WTC11 (cell line): ENCODE data around the gene CDH13.

ENCODE experiments used
- CREB1 ChIP-seq: sonication (generic); formaldehyde crosslinking; IDR thresholded peaks from 2 replicates; pipeline ENCODE4 v1.8.0; 2023; ENCODE audit warnings: mild to moderate bottlenecking, missing genetic modification reagents
- CTCF ChIP-seq: fragments of 200-600 bp; IDR thresholded peaks from 2 replicates; pipeline ENCODE4 v1.8.0; 2022; ENCODE audit warnings: antibody characterized with exemption
- E2F1 ChIP-seq: sonication (generic); formaldehyde crosslinking; IDR thresholded peaks from 2 replicates; pipeline ENCODE4 v1.8.0; 2022; ENCODE audit warnings: mild to moderate bottlenecking, missing genetic modification reagents
- ESRRA ChIP-seq: sonication (generic); formaldehyde crosslinking; IDR thresholded peaks from 2 replicates; pipeline ENCODE4 v1.8.1; 2022; ENCODE audit warnings: mild to moderate bottlenecking, missing genetic modification reagents, borderline replicate concordance
- IRF1 ChIP-seq: sonication (generic); formaldehyde crosslinking; IDR thresholded peaks from 2 replicates; pipeline ENCODE4 v1.8.0; 2023; ENCODE audit warnings: missing genetic modification reagents
- IRF2 ChIP-seq: sonication (generic); formaldehyde crosslinking; IDR thresholded peaks from 2 replicates; pipeline ENCODE4 v1.8.0; 2022; ENCODE audit warnings: low read depth, missing genetic modification reagents, borderline replicate concordance
- JUN ChIP-seq: sonication (generic); formaldehyde crosslinking; IDR thresholded peaks from 2 replicates; pipeline ENCODE4 v1.8.0; 2023; ENCODE audit warnings: mild to moderate bottlenecking, missing genetic modification reagents
- MXD4 ChIP-seq: fragments of 250-450 bp; sonication (Bioruptor Pico); IDR thresholded peaks from 2 replicates; pipeline ENCODE4 v1.8.0; 2021; ENCODE audit warnings: mild to moderate bottlenecking, moderate library complexity, borderline replicate concordance
- PRDM15 ChIP-seq: sonication (generic); formaldehyde crosslinking; IDR thresholded peaks from 2 replicates; pipeline ENCODE4 v1.8.0; 2022; ENCODE audit warnings: missing genetic modification reagents
- RELA ChIP-seq: sonication (generic); formaldehyde crosslinking; IDR thresholded peaks from 2 replicates; pipeline ENCODE4 v1.8.1; 2022; ENCODE audit warnings: missing genetic modification reagents, mild to moderate bottlenecking, borderline replicate concordance

- TF ChIP-seq CREB1 (CRISPR knock-in tag) (no peak), RELA (CRISPR knock-in tag) (no peak), PRDM15 (no peak), IRF2 (CRISPR knock-in tag) (no peak), CTCF (no peak), ESRRA (CRISPR knock-in tag) (no peak), MXD4 (CRISPR knock-in tag) (no peak), E2F1 (no peak), JUN (no peak), IRF1 (CRISPR knock-in tag) (no peak)
These were observed 1213.4 kb downstream of the CDH13 start for GRCh38 chr16:83840060-83840617.
